GM18526 (cell line): ENCODE data around the gene SGCA.

Experiments used
- POLR2A ChIP-seq: IDR thresholded peaks from 3 replicates; pipeline ENCODE4 v1.6.1; 2011; ENCODE audit not compliant: insufficient read length; ENCODE audit errors: extremely low read depth

SGCA gene

DNA sequence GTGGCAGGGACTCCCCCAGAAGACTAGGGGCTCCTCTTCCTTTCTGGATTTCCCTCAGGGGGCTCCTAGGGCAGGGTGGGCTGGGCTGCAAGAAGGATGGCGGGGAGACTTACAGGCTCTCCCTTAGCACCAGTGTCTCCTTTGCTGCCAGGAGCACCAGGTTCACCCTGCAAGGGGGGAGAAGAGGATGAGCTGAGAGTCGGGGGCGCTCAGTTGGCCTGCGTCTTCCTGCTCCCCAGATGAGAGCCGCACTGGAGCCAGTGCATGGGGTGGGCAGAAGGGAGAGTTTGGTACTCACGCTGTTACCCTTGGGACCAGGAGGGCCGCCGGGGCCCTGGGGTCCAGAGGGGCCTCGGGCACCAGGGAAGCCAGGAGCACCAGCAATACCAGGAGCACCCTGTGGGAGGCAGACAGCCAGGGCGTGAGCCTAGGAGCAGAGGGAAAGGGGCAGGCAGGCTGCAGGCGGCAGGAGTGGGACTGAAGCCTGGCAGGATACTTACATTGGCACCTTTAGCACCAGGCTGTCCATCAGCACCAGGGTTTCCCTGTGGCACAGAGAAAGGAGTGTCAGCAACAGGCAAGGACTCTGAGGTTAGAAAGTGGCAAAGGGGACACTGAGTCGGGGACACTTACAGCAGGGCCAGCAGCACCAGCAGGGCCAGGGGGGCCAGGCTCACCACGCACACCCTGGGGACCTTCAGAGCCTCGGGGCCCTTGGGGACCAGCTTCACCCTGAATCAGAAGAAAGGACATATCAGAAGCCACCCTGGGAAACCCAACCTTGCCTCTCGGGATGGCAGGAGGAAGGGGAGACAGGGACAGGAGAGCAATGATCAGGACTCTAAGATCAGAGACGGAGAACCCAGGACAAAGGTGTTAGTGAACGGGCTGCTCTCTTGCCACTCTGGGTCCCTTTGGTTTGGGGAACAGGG lies 29.4 kb downstream of the SGCA start:
- TF ChIP-seq POLR2A = no peak

DNA sequence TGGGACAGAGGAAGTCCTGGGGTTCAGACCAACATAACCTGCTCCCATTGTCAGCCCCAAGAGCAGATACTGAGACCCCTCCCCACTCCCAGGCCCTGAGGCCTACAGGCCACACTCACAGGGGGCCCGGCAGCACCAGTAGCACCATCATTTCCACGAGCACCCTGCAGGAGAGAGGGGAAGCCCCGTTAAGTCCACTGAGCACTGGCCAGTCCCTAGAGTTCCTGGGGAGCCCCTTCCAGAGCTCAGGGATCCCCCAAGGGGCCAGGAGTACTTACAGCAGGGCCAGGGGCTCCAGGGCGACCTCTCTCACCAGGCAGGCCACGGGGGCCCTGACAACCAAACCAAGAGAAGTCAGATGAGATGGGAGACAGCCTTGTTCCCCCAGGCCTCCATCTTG lies 30.2 kb downstream of the SGCA start:
- TF ChIP-seq POLR2A = no peak

DNA sequence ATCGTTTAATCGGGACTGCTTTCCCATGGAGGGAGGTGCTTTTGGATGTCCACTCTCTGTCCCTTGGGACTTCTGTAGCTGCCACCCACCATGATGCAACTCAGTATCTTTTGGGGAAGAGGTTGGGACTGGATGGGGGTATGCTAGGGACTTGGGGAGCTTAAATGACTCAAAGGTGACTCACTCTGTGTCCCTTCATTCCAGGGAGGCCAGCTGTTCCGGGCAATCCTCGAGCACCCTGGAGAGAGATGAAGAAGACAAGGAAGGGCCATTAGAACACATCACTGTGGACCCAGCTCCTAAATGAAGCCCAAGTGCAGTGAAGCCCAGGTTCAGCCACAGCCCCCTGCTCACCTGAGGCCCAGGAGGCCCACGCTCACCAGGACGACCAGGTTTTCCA lies 31.0 kb downstream of the SGCA start:
- TF ChIP-seq POLR2A = no peak

DNA sequence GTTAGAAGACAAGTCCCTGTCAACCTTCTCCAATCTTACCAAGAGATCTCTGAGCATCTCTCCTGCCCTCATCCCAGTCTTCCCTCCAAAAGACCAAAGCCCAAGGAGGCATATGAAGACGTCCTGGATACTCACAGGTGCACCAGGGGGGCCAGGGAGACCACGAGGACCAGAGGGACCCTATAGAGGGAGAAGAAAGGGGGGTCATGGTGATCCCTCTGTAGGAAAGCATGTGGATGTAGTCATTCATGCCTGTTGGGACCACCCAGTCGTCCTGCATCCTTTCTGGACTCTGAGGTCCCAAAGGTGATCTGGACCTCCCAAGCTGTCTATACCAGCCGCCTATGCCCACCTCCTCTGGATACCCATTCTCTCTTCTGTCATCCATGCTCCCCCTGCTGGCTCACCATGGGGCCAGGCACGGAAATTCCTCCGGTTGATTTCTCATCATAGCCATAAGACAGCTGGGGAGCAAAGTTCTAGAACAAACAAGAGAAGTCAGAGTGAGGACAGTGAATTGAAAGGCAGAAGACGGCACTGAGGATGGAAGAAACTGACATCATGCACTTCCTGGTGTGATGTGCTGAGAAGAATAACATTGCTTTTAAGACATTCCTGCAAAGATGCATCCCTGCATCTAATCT lies 32.3 kb downstream of the SGCA start:
- TF ChIP-seq POLR2A = no peak

DNA sequence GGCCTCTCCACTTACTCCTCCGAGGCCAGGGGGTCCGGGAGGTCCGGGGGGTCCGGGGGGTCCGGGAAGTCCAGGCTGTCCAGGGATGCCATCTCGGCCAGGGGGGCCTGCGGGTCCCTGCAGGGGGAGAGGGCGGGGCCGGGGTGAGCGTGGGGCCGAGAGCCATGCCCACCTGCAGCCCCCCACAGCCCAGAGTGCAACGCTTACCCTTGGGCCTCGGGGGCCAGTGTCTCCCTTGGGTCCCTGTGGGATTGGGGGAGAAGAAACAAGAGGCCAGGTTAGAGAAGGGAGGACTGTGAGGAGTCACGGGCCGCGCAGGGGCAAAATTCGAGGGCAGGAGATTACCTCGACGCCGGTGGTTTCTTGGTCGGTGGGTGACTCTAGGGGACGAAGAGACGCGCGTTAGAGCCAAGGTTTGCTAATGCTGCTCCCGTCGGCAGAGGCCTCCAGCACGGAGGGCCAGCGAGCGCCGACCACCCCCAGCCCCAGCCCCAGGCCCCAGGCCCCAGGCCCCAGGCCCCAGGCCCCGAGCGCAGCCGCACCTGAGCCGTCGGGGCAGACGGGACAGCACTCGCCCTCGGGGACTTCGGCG lies 33.5 kb downstream of the SGCA start:
- no peak for TF ChIP-seq POLR2A

DNA sequence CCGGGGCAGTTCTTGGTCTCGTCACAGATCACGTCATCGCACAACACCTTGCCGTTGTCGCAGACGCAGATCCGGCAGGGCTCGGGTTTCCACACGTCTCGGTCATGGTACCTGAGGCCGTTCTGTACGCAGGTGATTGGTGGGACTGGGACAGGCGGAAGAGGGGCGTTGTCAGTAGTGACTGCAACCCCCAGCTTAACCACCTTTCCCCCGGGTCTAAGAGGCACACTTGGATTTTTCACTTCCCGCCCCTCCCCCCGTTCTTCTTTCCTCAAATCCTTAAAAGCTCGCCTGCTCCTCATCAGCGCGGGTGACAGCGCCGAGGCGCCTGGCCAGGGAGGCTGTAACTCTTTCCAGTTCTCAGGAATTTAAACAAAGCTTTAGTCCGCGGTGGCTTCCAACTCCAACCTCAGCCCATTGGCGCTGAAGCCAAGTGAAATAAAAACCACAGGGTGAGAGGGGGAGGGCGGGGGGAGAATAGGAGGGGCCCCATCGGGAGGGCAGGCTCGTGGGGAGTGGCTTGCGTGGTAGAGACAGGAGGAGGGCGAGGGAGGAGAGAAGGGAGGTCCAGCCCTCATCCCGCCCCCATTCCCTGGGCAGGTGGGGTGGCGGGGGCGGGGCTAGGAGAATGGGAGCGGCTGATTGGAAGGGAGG lies 34.1 kb downstream of the SGCA start:
- TF ChIP-seq POLR2A = no peak

DNA sequence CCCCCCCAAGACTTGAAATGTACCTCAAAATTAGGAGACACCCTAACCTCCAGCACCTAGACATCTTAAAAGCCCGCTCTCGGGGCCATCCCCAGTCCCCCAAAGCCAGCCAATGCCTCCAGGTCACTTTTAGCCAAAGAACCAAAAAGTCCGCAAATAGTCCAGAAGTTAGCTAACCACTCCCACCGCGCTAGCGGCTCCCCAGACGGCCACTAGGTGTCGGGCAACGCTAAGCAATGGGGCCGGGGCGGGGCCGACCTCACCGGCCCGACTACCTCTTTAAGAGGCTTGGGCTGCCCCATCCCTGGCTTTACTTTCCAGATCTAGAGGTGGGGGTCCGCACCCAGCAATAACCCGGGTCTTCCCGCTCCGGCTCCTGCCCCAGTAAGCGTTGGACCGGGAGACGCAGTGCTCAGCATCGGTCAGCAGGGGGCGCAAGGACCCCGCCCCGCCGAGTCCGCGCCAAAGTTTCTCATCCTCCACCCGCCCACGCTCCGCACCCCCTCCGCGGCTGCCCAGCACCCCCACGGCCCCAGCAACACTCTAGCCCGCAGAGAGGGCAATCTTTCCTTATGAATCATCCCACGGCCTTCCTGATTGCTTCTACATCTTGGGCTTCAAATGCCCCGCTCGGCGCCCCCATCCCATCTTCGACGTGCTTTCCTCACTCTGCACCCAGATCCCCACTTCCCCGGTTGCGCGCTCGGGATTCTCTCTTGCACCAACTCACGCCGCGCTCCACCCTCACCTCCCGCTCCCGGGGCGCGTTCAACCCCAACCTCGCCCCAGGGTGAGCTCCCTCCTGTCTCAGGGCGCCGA lies 34.9 kb downstream of the SGCA start:
- no peak for TF ChIP-seq POLR2A

DNA sequence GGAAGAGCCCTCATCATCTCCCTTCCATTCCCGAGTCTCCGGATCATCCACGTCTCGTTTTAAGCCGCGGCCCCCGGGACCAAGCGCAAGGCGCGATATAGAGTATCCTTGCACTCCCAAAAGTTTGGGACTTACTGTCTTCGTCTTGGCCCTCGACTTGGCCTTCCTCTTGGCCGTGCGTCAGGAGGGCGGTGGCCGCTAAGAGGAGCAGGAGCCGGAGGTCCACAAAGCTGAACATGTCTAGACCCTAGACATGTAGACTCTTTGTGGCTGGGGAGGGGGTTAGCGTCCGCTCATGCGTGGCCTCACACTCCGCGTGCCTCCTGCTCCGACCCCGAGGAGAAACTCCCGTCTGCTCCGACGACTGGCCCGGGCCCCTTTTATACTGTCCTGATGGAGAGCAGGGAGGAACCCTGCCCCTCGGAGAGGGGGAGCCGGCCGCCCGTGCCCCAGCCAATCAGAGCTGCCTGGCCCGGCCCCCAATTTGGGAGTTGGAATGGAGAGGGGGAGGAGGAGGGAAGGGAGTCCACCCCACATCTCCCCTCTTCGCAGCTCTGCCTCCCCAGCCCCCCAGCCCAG lies 35.6 kb downstream of the SGCA start, which contains the start of gene COL1A1:
Gene COL1A1, minus strand, starts transcription at position 356 of the 579 bp plus-strand sequence. Its CDS starts 118 bp downstream, at position 238.
- no peak for TF ChIP-seq POLR2A

DNA sequence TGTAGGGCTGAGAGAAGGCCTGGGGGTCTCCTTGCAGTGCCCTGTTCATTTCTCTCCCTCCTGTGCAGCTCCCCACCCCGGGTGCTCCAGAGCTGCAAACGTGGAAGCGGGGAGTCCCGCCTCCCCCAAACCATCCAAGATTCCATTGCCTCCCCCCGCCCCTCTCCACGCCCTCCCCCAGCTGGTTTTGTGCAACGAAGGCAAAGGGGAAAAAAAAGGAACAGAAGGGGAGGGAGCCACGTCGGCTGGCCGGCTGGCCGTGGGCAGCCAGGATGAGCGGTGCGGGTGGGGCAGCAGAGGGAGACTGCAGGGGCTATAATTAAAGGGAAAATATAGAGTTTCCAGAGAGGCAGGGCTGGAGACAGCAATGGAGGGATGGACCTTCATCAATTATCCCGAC lies 37.3 kb downstream of the SGCA start:
- TF ChIP-seq POLR2A = no peak

DNA sequence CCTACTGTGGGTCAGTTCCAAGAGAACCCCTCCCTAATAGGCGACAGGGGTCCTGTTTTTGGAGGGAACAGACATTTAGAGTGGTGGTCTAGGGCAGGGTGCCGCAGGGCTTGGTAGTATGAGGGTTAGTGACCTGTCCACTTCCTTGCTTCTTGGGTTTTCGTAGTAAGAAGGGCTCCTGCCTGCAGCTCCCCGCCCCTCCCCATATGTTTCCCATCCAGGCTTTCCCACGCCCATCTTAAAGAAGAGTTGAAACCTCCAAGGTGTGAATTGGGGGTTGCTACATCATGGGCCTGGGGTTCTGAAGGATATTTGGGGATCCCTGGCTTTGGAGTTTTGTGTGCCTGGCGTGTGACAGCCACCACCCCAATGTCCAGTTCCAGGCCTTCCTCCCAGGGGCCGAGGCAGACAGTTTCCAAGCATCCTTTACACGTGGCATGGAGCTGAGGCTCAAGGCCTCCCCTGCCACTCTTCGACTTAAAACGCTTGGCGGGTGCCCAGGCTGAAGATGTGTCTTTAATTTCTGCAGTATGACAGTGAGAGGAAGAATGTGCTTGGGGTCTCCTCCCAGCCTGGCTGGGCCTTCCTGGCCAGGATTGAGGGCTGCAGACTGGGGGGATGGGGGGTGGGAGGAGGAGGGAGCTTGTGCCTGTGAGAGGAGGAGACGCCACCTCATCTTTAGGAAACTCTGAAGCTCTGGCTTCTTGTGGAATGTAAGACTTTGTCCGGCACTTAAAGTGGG lies 38.0 kb downstream of the SGCA start:
- TF ChIP-seq POLR2A = no peak

DNA sequence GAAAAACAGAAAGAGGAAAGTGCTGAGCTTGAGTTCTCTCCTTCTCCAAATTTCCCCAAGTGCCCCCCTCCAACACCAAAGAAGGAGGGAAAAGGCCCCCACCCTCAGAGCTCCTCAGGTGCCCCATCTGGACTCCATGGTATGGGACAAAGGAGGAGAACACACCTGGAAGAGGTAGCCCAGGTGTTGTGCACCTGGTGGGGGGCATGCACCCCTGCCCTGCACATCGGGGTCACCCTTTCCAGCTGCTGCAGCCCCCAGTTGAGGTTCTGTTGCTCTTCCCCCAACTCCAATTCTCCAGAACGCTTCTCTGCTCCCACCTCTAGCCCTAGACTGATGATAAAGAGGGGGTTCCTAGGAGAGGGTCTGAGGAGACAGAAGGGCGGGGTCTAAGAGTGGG lies 38.6 kb downstream of the SGCA start:
- TF ChIP-seq POLR2A = no peak

DNA sequence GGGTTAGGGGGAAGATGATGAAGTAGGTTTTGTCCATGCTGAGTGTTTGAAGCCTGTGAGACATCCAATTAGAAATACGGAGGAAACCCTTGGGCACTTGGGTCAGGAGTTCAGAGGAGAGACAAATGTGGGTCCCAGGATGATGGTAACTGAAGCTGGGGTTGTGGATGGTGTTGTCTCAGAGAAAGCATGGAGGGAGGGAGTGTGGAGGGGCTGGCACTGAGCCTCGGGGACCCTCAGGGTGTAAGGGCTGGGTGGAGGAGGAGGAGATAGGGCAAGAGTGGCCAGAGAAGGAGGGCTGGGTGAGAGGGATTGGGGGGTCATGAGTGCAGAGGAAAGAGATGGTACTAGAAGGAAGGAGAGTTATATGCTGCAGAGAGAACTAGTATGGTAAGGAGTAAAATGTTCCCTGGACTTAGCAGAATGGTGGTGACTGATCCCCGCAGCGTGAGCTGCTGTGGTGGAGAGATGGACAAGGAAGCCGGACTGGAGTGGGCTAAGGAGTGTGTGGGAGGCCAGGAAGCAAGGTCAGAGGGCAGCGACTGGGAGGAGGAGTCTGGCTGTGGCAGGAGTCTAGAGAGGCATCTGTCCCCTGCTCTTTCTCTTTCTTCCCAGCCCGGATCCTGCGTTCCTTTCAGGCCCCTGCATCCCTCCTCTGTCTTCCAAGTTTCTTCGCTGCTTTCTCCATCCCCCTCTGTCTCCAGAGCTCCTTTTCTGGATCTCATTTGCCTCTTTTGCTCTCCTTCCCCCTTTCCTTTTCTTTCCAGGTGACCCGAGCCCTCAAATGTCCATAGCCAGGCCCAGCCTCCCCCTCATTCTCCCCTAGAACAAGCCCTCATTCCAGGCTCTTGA lies 39.5 kb downstream of the SGCA start:
- no peak for TF ChIP-seq POLR2A
